GM19023 (cell line): ENCODE data around the gene C1orf141.
"Not testable (repeated sequence)": the region's sequence is repeated elsewhere in the genome, so short reads cannot be mapped to it uniquely, and the experiment has no call there.

Experiments used
- ATAC-seq: cut with Tn5 transposase; IDR thresholded peaks from one replicate; pipeline ENCODE4 v1.9.1; 2021; ENCODE audit warnings: mild to moderate bottlenecking, moderate library complexity; ENCODE audit not compliant: unreplicated experiment

C1orf141 gene

GRCh38 chr1:67089685-67090208 lies 45.0 kb downstream of the C1orf141 start:
- ATAC-seq = no peak

GRCh38 chr1:67088440-67088839 lies 46.3 kb downstream of the C1orf141 start:
- no peak for ATAC-seq

- no peak for ATAC-seq
Measured at GRCh38 chr1:67085326-67085725, 49.4 kb downstream of the C1orf141 start.

GRCh38 chr1:67084765-67085318 lies 49.9 kb downstream of the C1orf141 start:
- ATAC-seq = no peak

GRCh38 chr1:67078291-67078690 lies 56.5 kb downstream of the C1orf141 start:
- no peak for ATAC-seq

- no peak for ATAC-seq
Measured at GRCh38 chr1:67077593-67077992, 57.2 kb downstream of the C1orf141 start.

- no peak for ATAC-seq
Measured at GRCh38 chr1:67072749-67073148, 62.0 kb downstream of the C1orf141 start.

GRCh38 chr1:67067655-67068054 lies 67.1 kb downstream of the C1orf141 start:
- ATAC-seq = not testable (repeated sequence)

- no peak for ATAC-seq
Measured at GRCh38 chr1:67062412-67062811, 72.4 kb downstream of the C1orf141 start.

GRCh38 chr1:67061266-67061665 lies 73.5 kb downstream of the C1orf141 start:
- ATAC-seq = no peak

GRCh38 chr1:67060811-67061218 lies 74.0 kb downstream of the C1orf141 start:
- ATAC-seq = no peak

GRCh38 chr1:67059346-67059745 lies 75.4 kb downstream of the C1orf141 start:
- no peak for ATAC-seq

- no peak for ATAC-seq
Measured at GRCh38 chr1:67058761-67059160, 76.0 kb downstream of the C1orf141 start.

GRCh38 chr1:67058242-67058641 lies 76.5 kb downstream of the C1orf141 start:
- no peak for ATAC-seq

GRCh38 chr1:67053785-67054772 lies 80.7 kb downstream of the C1orf141 start, which contains the start of gene SLC35D1:
SLC35D1 (minus strand) TSS chr1:67054148; CDS start chr1:67054013, 135 bp downstream.
- ATAC-seq = peak; percentile 83

GRCh38 chr1:67053535-67053784 lies 81.3 kb downstream of the C1orf141 start:
- peak; percentile 40 for ATAC-seq

GRCh38 chr1:67052741-67053534 lies 81.8 kb downstream of the C1orf141 start:
- peak; percentile 5 for ATAC-seq

GRCh38 chr1:67051196-67051595 lies 83.6 kb downstream of the C1orf141 start:
- no peak for ATAC-seq

- no peak for ATAC-seq
Measured at GRCh38 chr1:67044631-67045270, 90.0 kb downstream of the C1orf141 start.

- no peak for ATAC-seq
Measured at GRCh38 chr1:67043366-67043765, 91.4 kb downstream of the C1orf141 start.
